GM19025 (cell line): ENCODE measurements around the gene WNT3.

ENCODE experiments used
- ATAC-seq: cut with Tn5 transposase; IDR thresholded peaks from one replicate; pipeline ENCODE4 v1.9.1; 2021; ENCODE audit warnings: mild to moderate bottlenecking, low read depth, moderate library complexity; ENCODE audit not compliant: unreplicated experiment

Gene WNT3

GRCh38 chr17:46789610-46790009 lies 28.9 kb downstream of the WNT3 start:
- ATAC-seq, result no peak

- ATAC-seq, result no peak
These were observed 29.7 kb downstream of the WNT3 start for GRCh38 chr17:46788796-46789195.

- no peak for ATAC-seq
These were observed 30.2 kb downstream of the WNT3 start for GRCh38 chr17:46788300-46788699.

- ATAC-seq, result no peak
These were observed 31.0 kb downstream of the WNT3 start for GRCh38 chr17:46787478-46787877.

GRCh38 chr17:46785696-46786095 lies 32.8 kb downstream of the WNT3 start:
- no peak for ATAC-seq

GRCh38 chr17:46783031-46783593 lies 35.4 kb downstream of the WNT3 start:
- ATAC-seq, result no peak

GRCh38 chr17:46782250-46782953 lies 36.1 kb downstream of the WNT3 start:
- ATAC-seq, result no peak

GRCh38 chr17:46780003-46780373 lies 38.5 kb downstream of the WNT3 start:
- no peak for ATAC-seq

GRCh38 chr17:46777943-46778915 lies 40.3 kb downstream of the WNT3 start:
- ATAC-seq, result no peak

GRCh38 chr17:46776298-46777005 lies 42.0 kb downstream of the WNT3 start:
- ATAC-seq, result no peak

GRCh38 chr17:46774108-46774737 lies 44.3 kb downstream of the WNT3 start:
- no peak for ATAC-seq

- no peak for ATAC-seq
These were observed 44.8 kb downstream of the WNT3 start for GRCh38 chr17:46773676-46774075.

GRCh38 chr17:46773221-46773605 lies 45.3 kb downstream of the WNT3 start:
- ATAC-seq, result no peak

- no peak for ATAC-seq
These were observed 45.8 kb downstream of the WNT3 start for GRCh38 chr17:46772475-46773220.

GRCh38 chr17:46771561-46772474 lies 46.7 kb downstream of the WNT3 start:
- no peak for ATAC-seq

GRCh38 chr17:46770818-46771560 lies 47.5 kb downstream of the WNT3 start:
- no peak for ATAC-seq

- no peak for ATAC-seq
These were observed 48.1 kb downstream of the WNT3 start for GRCh38 chr17:46770439-46770817.
